ENCODE data around the gene WDR37.

DNA sequence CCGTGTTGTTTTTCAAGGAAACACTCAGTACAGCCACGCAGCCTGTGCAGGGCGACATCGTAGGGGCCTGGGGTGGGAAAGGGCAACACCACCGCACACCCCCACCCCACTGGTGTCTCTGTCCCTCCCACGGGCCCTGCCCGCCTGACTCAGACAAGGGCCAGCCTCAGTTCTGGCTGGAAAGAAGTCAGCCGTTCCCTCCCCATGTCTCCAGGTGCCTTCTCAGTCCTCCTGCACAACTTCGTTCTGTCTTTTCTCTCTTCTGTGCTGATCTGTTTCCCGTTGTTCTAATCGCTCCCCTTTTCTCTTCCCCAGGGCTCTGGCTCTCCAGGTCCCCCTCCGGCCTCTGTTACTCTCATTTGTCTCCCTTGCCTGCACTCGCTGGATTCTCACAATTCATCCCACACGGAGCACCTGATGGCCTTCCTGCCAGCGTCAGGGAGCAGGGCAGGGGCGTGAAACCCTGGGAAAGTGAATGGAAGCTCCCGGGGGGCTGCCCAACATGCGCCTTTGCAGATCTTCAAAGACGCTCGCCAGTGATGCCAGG is 97.7 kb downstream of the WDR37 start:
- TF ChIP-seq, protein P1, sequence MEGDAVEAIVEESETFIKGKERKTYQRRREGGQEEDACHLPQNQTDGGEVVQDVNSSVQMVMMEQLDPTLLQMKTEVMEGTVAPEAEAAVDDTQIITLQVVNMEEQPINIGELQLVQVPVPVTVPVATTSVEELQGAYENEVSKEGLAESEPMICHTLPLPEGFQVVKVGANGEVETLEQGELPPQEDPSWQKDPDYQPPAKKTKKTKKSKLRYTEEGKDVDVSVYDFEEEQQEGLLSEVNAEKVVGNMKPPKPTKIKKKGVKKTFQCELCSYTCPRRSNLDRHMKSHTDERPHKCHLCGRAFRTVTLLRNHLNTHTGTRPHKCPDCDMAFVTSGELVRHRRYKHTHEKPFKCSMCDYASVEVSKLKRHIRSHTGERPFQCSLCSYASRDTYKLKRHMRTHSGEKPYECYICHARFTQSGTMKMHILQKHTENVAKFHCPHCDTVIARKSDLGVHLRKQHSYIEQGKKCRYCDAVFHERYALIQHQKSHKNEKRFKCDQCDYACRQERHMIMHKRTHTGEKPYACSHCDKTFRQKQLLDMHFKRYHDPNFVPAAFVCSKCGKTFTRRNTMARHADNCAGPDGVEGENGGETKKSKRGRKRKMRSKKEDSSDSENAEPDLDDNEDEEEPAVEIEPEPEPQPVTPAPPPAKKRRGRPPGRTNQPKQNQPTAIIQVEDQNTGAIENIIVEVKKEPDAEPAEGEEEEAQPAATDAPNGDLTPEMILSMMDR (IDR thresholded peaks at IDR 0.05), result no peak
- TF ChIP-seq POLR2AphosphoS5 (IDR thresholded peaks at IDR 0.05), result no peak

Data from prostate gland (tissue), 2 donors.